ENCODE measurements around the gene ZSCAN31. TPM values are rescaled to one million over a fixed set of nuclear protein-coding genes. Genes with fewer than 3 reads are reported as not detected.

ZSCAN31 gene

Small RNA genes within 50 kb of the gene (small RNA-seq; reads per million reads assigned to genes)
- gene AL021997.1: not detected
- gene AL021997.2: not detected

All from skeletal muscle satellite cell (primary cell).